MM.1S (cell line): Measurements from ENCODE around the gene KIF24.

Experiments
- EZH2 ChIP-seq: fragments of 300-600 bp; sonication (generic); optimal IDR thresholded peaks from 2 replicates; pipeline ENCODE3; 2017; ENCODE audit warnings: low read depth, mild to moderate bottlenecking, antibody characterized with exemption, low read length, mixed read lengths
- EZH2phosphoT487 ChIP-seq: fragments of 300-600 bp; sonication (generic); IDR thresholded peaks from 2 replicates; pipeline ENCODE4 v1.6.1; 2018; ENCODE audit warnings: antibody characterized with exemption, low read length
- TF ChIP-seq, protein P1 (sequence below): fragments of 300-600 bp; sonication (generic); IDR thresholded peaks from 2 replicates; pipeline ENCODE4 v1.5.1; 2016; ENCODE audit warnings: antibody characterized with exemption, low read length, mixed read lengths

GRCh38 chr9:34375901-34376595, 47.0 kb upstream of the KIF24 start:
- TF ChIP-seq EZH2phosphoT487 = no peak
- TF ChIP-seq, protein P1, sequence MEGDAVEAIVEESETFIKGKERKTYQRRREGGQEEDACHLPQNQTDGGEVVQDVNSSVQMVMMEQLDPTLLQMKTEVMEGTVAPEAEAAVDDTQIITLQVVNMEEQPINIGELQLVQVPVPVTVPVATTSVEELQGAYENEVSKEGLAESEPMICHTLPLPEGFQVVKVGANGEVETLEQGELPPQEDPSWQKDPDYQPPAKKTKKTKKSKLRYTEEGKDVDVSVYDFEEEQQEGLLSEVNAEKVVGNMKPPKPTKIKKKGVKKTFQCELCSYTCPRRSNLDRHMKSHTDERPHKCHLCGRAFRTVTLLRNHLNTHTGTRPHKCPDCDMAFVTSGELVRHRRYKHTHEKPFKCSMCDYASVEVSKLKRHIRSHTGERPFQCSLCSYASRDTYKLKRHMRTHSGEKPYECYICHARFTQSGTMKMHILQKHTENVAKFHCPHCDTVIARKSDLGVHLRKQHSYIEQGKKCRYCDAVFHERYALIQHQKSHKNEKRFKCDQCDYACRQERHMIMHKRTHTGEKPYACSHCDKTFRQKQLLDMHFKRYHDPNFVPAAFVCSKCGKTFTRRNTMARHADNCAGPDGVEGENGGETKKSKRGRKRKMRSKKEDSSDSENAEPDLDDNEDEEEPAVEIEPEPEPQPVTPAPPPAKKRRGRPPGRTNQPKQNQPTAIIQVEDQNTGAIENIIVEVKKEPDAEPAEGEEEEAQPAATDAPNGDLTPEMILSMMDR = peak; percentile 60
- no peak for TF ChIP-seq EZH2
